GM18519 (cell line): ENCODE data around the gene TAGLN.

Experiments
- ATAC-seq: cut with Tn5 transposase; IDR thresholded peaks from one replicate; pipeline ENCODE4 v1.9.1; 2021; ENCODE audit warnings: mild to moderate bottlenecking, moderate library complexity; ENCODE audit not compliant: unreplicated experiment, low FRiP score

TAGLN gene

GRCh38 chr11:117199053-117199915 lies at the start of gene TAGLN:
TSS of gene TAGLN (plus strand) at chr11:117199370. CDS start at chr11:117203014, 3,644 bp downstream.
- ATAC-seq, result no peak

- no peak for ATAC-seq
Measured at GRCh38 chr11:117152066-117152465, 47.1 kb upstream of the TAGLN start.

- ATAC-seq, result no peak
Measured at GRCh38 chr11:117154468-117154867, 44.7 kb upstream of the TAGLN start.

GRCh38 chr11:117157507-117157906 lies 41.7 kb upstream of the TAGLN start:
- ATAC-seq, result no peak

GRCh38 chr11:117159892-117160291 lies 39.3 kb upstream of the TAGLN start:
- ATAC-seq, result no peak

DNA sequence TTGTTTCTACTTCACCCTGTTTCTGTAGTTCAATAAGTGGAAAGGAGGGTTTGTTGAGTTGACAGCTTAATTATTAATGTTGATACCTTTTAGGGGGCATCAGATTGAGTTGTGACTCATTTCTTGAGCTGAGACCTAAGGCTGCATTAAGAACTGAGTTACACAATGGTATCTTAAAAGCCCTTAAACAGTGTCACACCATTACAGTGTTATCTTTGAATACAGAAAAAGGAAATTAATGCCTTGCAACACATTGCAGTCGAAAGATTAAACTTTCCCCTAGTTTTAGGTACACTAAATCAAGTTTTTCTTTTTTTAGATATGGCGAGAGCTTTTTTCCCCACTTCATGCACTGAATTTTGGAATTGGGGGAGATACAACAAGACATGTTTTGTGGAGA lies 38.3 kb upstream of the TAGLN start:
- no peak for ATAC-seq

- no peak for ATAC-seq
Measured at GRCh38 chr11:117166491-117166890, 32.7 kb upstream of the TAGLN start.

- no peak for ATAC-seq
Measured at GRCh38 chr11:117169736-117170135, 29.4 kb upstream of the TAGLN start.

- ATAC-seq, result no peak
Measured at GRCh38 chr11:117170210-117170609, 29.0 kb upstream of the TAGLN start.

- ATAC-seq, result no peak
Measured at GRCh38 chr11:117171007-117171403, 28.2 kb upstream of the TAGLN start.

GRCh38 chr11:117171404-117172061 lies 27.6 kb upstream of the TAGLN start:
- ATAC-seq, result no peak

DNA sequence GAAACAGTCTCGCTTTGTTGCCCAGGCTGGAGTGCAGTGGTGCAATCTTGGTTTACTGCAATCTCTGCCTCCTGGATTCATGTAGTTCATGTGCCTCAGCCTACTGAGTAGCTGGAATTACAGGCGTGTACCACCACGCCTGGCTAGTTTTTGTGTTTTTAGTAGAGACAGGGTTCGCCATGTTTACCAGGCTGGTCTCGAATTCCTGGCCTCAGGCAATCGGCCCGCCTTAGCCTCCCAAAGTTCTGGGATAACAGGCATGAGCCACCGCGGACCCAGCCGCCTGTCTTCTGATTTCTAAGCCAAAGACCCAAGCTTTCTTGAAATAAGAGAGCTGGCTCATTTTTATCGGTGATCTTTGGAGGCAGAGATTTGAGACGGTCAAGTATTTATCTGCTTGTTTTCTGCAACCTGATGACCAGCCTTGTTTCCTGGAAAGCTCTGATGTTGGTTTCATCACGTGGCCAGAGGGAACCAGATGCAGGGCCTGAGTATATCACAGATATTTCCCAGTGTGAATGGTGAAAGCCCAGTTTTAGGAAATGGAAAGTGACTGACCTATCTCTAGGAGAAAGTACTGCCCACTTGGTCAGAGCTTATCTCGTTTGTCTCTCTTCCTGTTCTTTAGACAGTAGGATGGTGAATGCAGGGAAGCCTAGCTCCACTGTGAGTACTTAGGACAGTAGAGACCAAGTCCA lies 26.3 kb upstream of the TAGLN start:
- no peak for ATAC-seq

DNA sequence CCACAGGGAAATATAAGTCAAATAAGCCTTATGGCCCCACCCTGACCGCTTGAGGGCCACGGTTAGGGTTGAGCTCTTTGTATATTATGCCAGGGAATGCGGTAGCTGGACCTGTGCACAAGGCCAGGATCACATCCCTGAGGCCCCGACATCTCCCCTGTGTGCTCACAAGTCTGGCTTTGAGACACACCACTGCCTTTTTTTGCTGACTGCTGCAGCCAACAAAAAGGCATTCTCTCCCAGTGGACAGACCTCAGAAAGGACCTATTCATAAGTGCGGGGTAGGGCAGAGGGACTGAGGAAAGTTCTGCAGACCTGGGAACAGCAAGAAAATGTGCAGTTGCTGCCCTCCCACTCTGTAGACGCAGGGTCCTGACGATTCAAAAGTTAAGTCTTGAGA lies 24.1 kb upstream of the TAGLN start:
- ATAC-seq, result no peak

DNA sequence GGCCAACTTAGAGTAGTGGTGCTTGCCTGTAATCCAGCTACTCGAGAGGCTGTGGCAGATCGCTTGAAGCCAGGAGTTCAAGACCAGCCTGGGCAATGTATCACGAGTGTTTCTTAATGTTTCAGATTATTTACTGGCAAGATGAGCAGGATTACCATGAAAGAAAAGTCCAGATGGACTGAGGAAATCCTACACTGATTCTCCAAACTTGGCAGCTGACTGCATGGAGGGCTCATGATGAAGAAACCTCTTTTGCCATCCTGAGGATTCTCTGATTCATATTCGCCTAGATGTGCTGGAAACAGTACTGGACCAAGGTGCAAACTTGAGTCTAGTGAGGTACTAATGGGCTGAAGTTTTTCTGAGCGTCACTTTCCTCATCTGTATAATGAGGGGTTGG lies 23.4 kb upstream of the TAGLN start:
- no peak for ATAC-seq

- ATAC-seq, result no peak
Measured at GRCh38 chr11:117176186-117176585, 23.0 kb upstream of the TAGLN start.

- no peak for ATAC-seq
Measured at GRCh38 chr11:117177534-117178209, 21.5 kb upstream of the TAGLN start.

GRCh38 chr11:117178210-117179034 lies 20.7 kb upstream of the TAGLN start, which contains the start of gene SIDT2:
TSS of gene SIDT2 (plus strand) at chr11:117178743. CDS start at chr11:117179264, 521 bp downstream.
- ATAC-seq, result peak; percentile 76

DNA sequence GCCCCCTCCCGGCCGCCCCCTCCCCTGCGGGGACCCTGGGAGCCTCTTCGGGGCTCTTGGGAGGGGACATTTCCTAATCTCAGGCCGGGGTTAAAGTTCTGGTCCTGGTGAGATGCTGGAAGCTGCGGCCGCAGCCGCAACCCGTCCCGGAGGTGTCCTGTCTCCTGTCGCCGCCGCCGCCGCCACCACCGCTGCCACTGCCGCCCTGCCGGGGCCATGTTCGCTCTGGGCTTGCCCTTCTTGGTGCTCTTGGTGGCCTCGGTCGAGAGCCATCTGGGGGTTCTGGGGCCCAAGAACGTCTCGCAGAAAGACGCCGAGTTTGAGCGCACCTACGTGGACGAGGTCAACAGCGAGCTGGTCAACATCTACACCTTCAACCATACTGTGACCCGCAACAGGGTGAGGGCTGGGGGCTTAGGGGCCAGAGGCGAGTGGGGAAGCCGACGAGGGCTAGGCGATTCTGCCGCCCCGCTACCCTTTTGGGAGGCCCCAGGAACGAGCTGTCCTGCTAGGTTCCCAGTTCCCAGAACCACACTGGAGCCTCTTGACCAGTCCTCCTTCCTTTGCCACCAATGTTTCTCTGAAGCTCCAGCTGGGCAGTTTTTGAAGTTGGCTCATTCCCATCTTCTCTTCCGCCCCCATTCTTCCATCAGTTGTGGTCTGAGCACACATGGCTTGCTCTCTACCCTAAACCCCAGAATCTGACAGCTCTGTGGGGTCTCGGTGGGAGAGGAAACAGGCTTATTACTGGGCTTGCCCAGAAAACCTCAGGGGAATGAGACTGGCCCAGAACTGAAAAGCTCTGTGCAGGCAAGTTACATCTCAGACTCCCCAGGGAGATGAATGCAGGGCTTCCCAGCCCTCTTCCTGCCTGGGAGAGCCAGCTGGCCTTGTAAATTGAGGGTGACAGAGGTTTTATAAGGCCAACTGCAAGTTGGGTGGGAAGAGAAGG lies 19.8 kb upstream of the TAGLN start:
- ATAC-seq, result peak; percentile 17

DNA sequence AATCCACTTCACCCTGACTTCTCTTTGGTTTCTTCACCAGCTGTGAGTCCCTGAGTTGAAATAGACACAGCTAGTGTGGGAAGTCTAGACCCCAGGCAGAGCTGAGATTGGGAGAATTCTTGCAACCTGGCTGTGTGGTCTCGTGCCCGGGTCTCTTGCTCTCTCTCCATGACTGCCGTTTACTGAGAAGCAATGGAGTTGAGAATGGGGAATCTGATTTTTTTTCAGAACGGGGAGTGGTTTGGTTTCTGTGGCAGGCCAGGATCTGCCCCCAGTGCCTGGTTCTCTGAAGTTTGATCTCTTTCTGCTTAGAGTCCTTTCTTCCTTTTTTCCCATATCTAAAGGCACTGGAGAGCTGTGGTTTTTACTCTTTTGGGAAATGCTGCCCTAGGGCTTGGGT lies 19.1 kb upstream of the TAGLN start:
- ATAC-seq, result no peak
